HG02678 (cell line): ENCODE measurements around the gene KMT2E.
"Not testable (repeated sequence)": the region's sequence is repeated elsewhere in the genome, so short reads cannot be mapped to it uniquely, and the experiment has no call there.

Experiments
- ATAC-seq: cut with Tn5 transposase; IDR thresholded peaks from one replicate; pipeline ENCODE4 v1.9.1; 2021; ENCODE audit warnings: mild to moderate bottlenecking, moderate library complexity; ENCODE audit not compliant: unreplicated experiment

KMT2E gene, protein sequence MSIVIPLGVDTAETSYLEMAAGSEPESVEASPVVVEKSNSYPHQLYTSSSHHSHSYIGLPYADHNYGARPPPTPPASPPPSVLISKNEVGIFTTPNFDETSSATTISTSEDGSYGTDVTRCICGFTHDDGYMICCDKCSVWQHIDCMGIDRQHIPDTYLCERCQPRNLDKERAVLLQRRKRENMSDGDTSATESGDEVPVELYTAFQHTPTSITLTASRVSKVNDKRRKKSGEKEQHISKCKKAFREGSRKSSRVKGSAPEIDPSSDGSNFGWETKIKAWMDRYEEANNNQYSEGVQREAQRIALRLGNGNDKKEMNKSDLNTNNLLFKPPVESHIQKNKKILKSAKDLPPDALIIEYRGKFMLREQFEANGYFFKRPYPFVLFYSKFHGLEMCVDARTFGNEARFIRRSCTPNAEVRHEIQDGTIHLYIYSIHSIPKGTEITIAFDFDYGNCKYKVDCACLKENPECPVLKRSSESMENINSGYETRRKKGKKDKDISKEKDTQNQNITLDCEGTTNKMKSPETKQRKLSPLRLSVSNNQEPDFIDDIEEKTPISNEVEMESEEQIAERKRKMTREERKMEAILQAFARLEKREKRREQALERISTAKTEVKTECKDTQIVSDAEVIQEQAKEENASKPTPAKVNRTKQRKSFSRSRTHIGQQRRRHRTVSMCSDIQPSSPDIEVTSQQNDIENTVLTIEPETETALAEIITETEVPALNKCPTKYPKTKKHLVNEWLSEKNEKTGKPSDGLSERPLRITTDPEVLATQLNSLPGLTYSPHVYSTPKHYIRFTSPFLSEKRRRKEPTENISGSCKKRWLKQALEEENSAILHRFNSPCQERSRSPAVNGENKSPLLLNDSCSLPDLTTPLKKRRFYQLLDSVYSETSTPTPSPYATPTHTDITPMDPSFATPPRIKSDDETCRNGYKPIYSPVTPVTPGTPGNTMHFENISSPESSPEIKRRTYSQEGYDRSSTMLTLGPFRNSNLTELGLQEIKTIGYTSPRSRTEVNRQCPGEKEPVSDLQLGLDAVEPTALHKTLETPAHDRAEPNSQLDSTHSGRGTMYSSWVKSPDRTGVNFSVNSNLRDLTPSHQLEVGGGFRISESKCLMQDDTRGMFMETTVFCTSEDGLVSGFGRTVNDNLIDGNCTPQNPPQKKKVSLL (N-terminal part only)

GRCh38 chr7:105013816-105014692, at the start of gene KMT2E:
TSS of gene KMT2E (plus strand) at chr7:105014205. CDS start at chr7:105040953, 26,748 bp downstream.
- ATAC-seq: peak; percentile 32

- ATAC-seq: no peak
Observed at GRCh38 chr7:104964626-104965236, 49.3 kb upstream of the KMT2E start.

DNA sequence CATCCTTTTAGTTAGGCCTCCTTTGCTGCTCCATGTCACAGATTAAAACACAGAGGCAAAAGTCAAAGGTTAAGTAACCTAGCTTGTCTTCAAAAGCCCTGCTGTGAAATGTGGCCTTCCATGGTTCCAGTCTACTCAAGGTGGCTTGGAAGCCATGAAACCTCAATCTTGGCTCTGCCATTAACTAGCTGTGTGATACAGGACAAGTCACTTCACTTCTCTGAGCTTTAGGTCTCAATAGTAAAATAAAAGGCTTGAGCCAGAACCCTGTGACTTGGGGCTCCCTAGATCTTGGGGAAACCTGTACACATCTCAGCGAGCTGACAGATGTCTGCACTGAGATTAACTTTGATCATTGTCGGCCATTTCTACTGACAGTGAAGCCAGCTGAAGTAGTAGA, 48.0 kb upstream of the KMT2E start:
- no peak for ATAC-seq

GRCh38 chr7:104967088-104967487, 46.9 kb upstream of the KMT2E start:
- no peak for ATAC-seq

GRCh38 chr7:104967595-104967994, 46.4 kb upstream of the KMT2E start:
- ATAC-seq: no peak

- ATAC-seq: no peak
Observed at GRCh38 chr7:104968648-104969047, 45.4 kb upstream of the KMT2E start.

DNA sequence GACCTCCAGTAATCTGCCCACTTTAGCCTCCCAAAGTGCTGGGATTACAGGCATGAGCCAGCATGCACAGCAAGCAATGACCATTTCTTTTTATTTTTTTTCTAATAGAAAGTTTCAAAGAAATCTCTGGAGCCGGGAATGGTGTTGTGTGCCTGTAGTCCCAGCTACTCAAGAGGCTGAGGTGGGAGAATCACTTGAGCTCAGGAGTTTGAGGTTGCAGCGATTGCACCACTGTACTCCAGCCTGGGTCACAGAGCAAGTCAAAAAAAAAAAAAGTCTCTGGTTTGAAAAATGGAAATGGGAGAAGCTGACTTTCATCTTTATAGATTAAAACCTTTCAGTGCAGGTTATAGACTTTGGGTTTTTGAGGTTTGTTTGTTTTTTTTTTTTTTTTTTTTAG, 44.8 kb upstream of the KMT2E start:
- ATAC-seq: no peak

DNA sequence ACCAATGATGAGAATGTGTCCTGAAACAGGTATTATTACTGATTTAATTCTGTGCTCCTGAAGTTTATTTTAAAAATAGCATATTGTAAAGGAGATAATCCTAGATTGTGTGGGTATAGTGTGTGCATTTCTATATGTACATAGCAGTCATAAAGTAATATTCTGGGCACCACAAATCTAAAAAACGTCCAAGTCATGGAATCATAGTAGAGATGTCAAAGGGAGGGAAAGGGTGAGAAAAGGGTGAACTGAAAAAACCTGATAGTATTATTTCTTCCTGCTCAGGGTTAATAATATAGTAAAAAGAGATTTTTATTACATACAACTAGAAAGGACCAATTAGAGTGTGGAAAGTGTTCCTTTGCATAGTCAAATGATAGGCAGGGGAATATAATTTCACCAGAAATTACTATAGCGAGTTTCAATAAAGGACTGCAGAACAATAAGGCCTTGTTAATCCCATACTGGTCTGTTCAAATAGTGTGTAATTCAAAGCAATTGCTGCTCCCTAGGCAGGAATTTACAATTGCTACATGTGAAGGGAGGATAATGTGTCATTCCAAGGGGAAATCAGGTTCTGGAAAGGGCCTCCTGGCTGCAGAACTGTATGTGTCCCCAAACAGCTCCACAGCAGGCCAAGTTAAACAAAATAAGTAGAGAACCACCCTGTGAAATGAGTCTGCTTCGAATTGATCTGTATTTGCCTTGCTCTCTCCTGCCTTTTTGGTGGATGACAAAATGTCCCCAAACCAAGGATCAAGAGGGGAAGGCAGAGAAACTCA, 42.5 kb upstream of the KMT2E start:
- no peak for ATAC-seq

- no peak for ATAC-seq
Observed at GRCh38 chr7:104972500-104972899, 41.5 kb upstream of the KMT2E start.

GRCh38 chr7:104973227-104973626, 40.8 kb upstream of the KMT2E start:
- ATAC-seq: no peak

- no peak for ATAC-seq
Observed at GRCh38 chr7:104973909-104974415, 40.0 kb upstream of the KMT2E start.

- ATAC-seq: not testable (repeated sequence)
Observed at GRCh38 chr7:104975553-104975952, 38.5 kb upstream of the KMT2E start.

DNA sequence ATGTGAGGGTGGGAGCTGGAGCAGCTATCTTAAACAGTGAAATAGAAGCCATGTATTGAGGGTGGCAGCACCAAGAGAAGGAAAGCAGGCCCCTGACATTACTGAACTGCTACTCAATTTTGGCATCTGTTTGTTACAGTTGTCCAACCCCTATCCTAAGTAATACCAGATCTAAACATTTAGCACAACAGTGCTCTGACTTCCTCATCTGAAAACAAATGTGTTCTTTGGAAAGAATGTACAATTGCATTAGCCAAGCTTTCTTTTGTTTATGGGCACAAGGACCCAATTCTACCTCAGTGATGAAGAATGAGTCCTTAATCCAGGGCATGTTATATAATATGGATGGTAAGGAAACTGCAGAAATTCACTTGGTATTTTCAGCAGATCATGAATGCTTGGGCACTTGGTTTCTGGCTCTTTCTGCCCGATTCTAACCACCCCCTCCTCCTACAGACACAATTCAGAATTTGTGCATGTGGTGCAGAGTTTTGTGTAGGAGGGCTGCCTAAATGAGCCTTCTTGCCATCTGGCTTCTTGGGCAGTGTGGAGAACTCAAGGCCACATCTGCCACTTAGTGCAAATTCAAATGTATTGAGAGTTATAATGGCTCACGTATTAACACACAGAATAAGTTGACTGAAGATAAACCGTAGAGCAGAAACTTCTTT, 36.9 kb upstream of the KMT2E start:
- peak; percentile 47 for ATAC-seq

GRCh38 chr7:104978460-104978859, 35.5 kb upstream of the KMT2E start:
- ATAC-seq: no peak

GRCh38 chr7:104979167-104979841, 34.7 kb upstream of the KMT2E start:
- ATAC-seq: no peak

- ATAC-seq: no peak
Observed at GRCh38 chr7:104980440-104980839, 33.6 kb upstream of the KMT2E start.

DNA sequence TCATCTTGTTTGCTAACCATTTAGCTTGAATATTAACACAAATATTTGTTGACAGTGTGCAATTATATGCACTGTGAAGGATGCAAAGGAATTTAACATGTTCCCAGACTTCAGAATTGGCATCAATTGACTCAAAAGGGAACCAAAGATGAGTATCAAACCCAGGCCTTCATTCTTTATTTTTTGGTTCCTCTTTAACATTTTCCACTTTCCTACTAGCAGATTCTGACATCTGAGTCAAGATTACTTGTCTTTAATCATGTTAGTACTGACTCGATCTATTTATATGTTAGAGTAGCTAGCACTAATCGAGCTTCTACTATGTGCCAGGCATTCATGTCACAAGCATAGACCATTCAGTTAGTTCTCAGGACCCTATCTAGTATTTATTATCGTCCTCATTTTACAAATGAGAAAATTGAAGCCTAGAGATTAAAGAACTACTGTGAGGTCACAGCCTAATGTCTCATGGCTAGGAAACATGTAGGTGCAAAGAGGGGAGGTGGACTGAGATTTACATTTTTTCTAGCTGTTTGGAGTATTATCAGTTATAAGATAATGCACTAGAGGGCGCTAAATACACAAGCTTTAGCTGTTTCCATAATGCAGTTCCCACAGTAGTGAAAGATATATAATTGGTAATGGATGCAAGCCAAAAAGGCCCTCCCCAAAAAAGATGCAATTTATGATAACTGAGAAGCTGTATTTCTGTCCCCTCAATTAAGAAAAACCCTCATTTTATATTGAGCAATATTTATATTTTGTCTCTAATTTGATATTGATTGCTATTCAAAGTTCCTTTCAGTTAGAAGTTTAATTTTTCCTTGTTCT, 32.9 kb upstream of the KMT2E start:
- ATAC-seq: no peak
